Neural progenitor cell (in vitro differentiated cells): ENCODE measurements around the gene ZNF324. TPM values are rescaled to one million over a fixed set of nuclear protein-coding genes. Genes with fewer than 3 reads are reported as not detected.

Source experiments
- DNase-seq: peaks from one replicate; pipeline ENCODE4 v3.0.0-alpha.2; 2016; ENCODE audit warnings: low spot score
- H2AFZ ChIP-seq: fragments of 200-600 bp; sonication (generic); replicated peaks from 2 replicates; pipeline ENCODE4 v1.6.1; 2016; ENCODE audit warnings: antibody characterized with exemption
- H3F3A ChIP-seq: fragments of 200-600 bp; sonication (generic); 2 replicates; pipeline ENCODE4 v1.6.1; 2016; ENCODE audit warnings: antibody characterized with exemption, low read depth
- H3K27ac ChIP-seq: fragments of 200-600 bp; sonication (generic); 2 replicates; pipeline ENCODE4 v1.5.1; 2016; ENCODE audit warnings: mild to moderate bottlenecking
- H3K27me3 ChIP-seq: fragments of 200-600 bp; sonication (generic); 2 replicates; pipeline ENCODE4 v1.6.1; 2016; ENCODE audit warnings: mild to moderate bottlenecking, moderate library complexity
- H3K36me3 ChIP-seq: fragments of 200-600 bp; sonication (generic); 2 replicates; pipeline ENCODE4 v1.5.1; 2016
- H3K4me1 ChIP-seq: fragments of 200-600 bp; sonication (generic); 2 replicates; pipeline ENCODE4 v1.6.1; 2016; ENCODE audit warnings: mixed run types
- H3K4me2 ChIP-seq: fragments of 200-600 bp; sonication (generic); 2 replicates; pipeline ENCODE4 v1.6.1; 2016
- H3K4me3 ChIP-seq: fragments of 200-600 bp; sonication (generic); 2 replicates; pipeline ENCODE4 v1.5.1; 2016
- H3K79me2 ChIP-seq: fragments of 200-600 bp; sonication (generic); 2 replicates; pipeline ENCODE4 v1.6.1; 2016; ENCODE audit warnings: low read depth
- H3K9ac ChIP-seq: fragments of 200-600 bp; sonication (generic); 2 replicates; pipeline ENCODE4 v1.6.1; 2016
- H3K9me3 ChIP-seq: fragments of 200-600 bp; sonication (generic); 2 replicates; pipeline ENCODE4 v1.5.1; 2016; ENCODE audit warnings: low read depth
- H4K20me1 ChIP-seq: fragments of 200-600 bp; sonication (generic); 2 replicates; pipeline ENCODE4 v1.6.1; 2016; ENCODE audit warnings: low read depth
- H3K27ac Mint-ChIP-seq: 3 replicates; pipeline ENCODE4 v1.8.0; 2021; ENCODE audit warnings: mixed read lengths
- H3K27me3 Mint-ChIP-seq: 2 replicates; pipeline ENCODE4 v1.8.0; 2022; ENCODE audit warnings: low read depth, mild to moderate bottlenecking, inconsistent platforms, moderate library complexity, mixed read lengths; ENCODE audit not compliant: insufficient read depth
- H3K36me3 Mint-ChIP-seq: 3 replicates; pipeline ENCODE4 v1.8.0; 2021; ENCODE audit warnings: mixed read lengths
- H3K4me1 Mint-ChIP-seq: 3 replicates; pipeline ENCODE4 v1.8.0; 2021; ENCODE audit warnings: mixed read lengths
- H3K4me3 Mint-ChIP-seq: 3 replicates; pipeline ENCODE4 v1.8.0; 2021; ENCODE audit warnings: mild to moderate bottlenecking, moderate library complexity, mixed read lengths
- H3K9me3 Mint-ChIP-seq: 3 replicates; pipeline ENCODE4 v1.8.0; 2020; ENCODE audit warnings: mixed read lengths
- EZH2 ChIP-seq: fragments of 200-600 bp; sonication (generic); IDR thresholded peaks from 2 replicates; pipeline ENCODE4 v1.6.1; 2017; ENCODE audit warnings: antibody characterized with exemption, mild to moderate bottlenecking, moderate library complexity
- EZH2phosphoT487 ChIP-seq: fragments of 200-600 bp; sonication (generic); IDR thresholded peaks from 2 replicates; pipeline ENCODE4 v1.6.1; 2017; ENCODE audit warnings: antibody characterized with exemption
- total RNA-seq: library from RNA; depleted of rRNA; stranded (reverse); fragments of >200 nt; gene quantifications from 2 replicates; pipeline ENCODE4 v1.2.3, GENCODE V29; 2015; ENCODE audit warnings: low replicate concordance
- TF ChIP-seq, protein P1 (sequence below): fragments of 200-600 bp; sonication (generic); IDR thresholded peaks from 2 replicates; pipeline ENCODE4 v1.5.1; 2017; ENCODE audit warnings: antibody characterized with exemption, mild to moderate bottlenecking

ZNF324 gene
- total RNA-seq, 1 donor from 2014 or later: 4.2 TPM

DNA sequence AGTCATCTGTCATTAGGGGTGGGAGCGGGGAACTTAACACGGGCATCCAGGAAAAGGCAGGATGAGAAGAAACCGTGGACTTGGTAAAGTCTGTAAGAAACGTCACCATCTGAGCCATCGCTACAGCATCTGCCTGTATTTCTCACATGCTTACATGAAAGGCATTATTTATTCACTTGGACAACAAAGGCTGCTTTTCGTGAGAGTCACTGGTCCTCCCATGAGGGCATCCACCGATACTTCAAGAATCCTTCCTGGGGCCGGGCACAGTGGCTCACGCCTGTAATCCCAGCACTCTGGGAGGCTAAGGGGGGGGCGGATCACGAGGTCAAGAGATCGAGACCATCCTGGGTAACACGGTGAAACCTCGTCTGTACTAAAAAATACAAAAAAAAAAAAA, 25.4 kb downstream of the ZNF324 start:
- Mint-ChIP-seq H3K36me3 (no peaks in the 10 kb centered on the region), H3K4me1 (no peaks in the 10 kb centered on the region), H3K27me3 (no peaks in the 10 kb centered on the region), H3K4me3 (no peak overlapping the region), H3K9me3 (no peaks in the 10 kb centered on the region), H3K27ac (no peak overlapping the region)
- DNase-seq: no peak
- Histone ChIP-seq H3K9ac (no peak overlapping the region), H3K4me1 (no peaks in the 10 kb centered on the region), H3K27ac (no peak overlapping the region), H3F3A (no peaks in the 10 kb centered on the region), H3K36me3 (no peaks in the 10 kb centered on the region), H3K27me3 (no peaks in the 10 kb centered on the region), H3K9me3 (no peaks in the 10 kb centered on the region), H3K4me3 (no peak overlapping the region), H3K79me2 (no peaks in the 10 kb centered on the region), H2AFZ (no peak overlapping the region), H4K20me1 (no peaks in the 10 kb centered on the region), H3K4me2 (no peak overlapping the region)
- TF ChIP-seq EZH2phosphoT487 (no peak), EZH2 (no peak)
- TF ChIP-seq, protein P1, sequence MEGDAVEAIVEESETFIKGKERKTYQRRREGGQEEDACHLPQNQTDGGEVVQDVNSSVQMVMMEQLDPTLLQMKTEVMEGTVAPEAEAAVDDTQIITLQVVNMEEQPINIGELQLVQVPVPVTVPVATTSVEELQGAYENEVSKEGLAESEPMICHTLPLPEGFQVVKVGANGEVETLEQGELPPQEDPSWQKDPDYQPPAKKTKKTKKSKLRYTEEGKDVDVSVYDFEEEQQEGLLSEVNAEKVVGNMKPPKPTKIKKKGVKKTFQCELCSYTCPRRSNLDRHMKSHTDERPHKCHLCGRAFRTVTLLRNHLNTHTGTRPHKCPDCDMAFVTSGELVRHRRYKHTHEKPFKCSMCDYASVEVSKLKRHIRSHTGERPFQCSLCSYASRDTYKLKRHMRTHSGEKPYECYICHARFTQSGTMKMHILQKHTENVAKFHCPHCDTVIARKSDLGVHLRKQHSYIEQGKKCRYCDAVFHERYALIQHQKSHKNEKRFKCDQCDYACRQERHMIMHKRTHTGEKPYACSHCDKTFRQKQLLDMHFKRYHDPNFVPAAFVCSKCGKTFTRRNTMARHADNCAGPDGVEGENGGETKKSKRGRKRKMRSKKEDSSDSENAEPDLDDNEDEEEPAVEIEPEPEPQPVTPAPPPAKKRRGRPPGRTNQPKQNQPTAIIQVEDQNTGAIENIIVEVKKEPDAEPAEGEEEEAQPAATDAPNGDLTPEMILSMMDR: no peak

DNA sequence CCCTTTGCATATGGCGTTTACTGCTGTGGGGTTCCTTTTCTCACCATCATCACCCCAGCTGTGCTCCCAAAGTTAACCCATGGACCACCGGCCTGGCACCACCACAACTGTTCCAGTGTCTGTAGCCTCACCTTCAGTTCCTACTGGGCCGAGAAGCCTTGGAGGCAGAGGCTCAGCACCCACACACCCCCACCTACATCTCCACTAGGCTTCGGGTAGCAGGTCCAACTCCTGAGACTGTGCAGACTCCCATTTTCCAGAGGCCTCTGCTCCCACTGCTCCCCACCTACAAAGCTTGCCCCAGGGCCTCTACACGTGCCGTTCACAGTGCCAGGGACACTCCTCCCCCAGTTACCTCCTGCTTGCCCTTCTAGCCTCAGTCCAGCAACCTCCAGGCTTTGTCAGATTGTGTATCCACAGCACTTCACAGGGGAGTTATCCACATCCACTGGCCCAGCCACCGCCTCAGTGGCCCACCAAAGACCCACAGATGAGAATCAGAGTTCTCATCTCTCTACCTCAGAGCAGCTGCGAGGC, 30.8 kb downstream of the ZNF324 start:
- DNase-seq: no peak
- Mint-ChIP-seq H3K27ac (no peak overlapping the region), H3K4me3 (peak overlapping the region; percentile 65), H3K36me3 (no peaks in the 10 kb centered on the region), H3K9me3 (peaks cover 6% of the 10 kb centered on the region), H3K27me3 (peaks cover 7% of the 10 kb centered on the region), H3K4me1 (peaks cover 11% of the 10 kb centered on the region)
- H3K9ac ChIP-seq: no peak overlapping the region
- H3K79me2 ChIP-seq: peaks cover 6% of the 10 kb centered on the region
- TF ChIP-seq EZH2: no peak
- TF ChIP-seq, protein P1: no peak
- no peak for TF ChIP-seq EZH2phosphoT487
- H3K27me3 ChIP-seq: no peaks in the 10 kb centered on the region
- no peak overlapping the region for H2AFZ ChIP-seq
- H3K4me1 ChIP-seq: peaks cover 4% of the 10 kb centered on the region
- H3K9me3 ChIP-seq: no peaks in the 10 kb centered on the region
- no peaks in the 10 kb centered on the region for H3K36me3 ChIP-seq
- no peak overlapping the region for H3K4me3 ChIP-seq
- peaks cover 6% of the 10 kb centered on the region for H3F3A ChIP-seq
- H4K20me1 ChIP-seq: no peaks in the 10 kb centered on the region
- no peak overlapping the region for H3K27ac ChIP-seq
- H3K4me2 ChIP-seq: no peak overlapping the region

DNA sequence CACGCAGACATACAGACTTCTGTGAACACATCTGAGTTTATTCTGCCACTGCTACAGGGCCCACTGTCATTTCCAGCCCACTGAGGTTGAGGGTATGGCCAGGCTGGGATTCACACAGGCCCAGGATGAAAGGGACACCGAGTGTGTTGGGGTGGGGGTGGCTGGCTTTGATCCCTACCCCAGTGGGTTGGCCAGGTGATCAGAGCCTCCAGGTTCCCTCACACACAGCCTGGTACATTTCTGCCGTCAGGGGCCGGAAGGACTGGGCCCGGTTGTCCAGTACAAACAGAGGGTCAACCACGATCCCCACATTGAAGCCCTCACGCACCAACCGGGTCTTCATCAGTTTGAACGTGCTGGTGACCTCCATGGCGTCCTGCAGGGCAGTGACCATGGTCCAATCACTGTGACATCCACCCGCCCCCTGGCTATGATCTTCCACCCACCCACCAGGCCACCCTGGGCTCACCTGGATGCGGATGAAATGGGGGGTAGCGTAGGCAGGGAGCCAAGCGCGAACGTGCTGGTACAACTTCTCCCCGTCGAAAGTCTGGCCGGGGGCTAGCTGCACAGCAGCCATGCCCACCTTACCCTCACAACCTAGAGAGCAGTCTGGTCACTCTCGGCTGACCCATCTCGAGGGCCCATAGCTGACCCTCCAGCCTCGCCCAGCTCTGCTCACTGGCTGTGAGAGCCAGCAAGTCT, 31.6 kb downstream of the ZNF324 start:
- no peaks in the 10 kb centered on the region for H3K27me3 ChIP-seq
- no peak for DNase-seq
- Mint-ChIP-seq H3K4me1 (peaks cover 11% of the 10 kb centered on the region), H3K36me3 (no peaks in the 10 kb centered on the region), H3K27ac (no peak overlapping the region), H3K9me3 (peaks cover 6% of the 10 kb centered on the region), H3K27me3 (peaks cover 7% of the 10 kb centered on the region), H3K4me3 (peak overlapping the region; percentile 84)
- H2AFZ ChIP-seq: peak overlapping the region; percentile 88
- H3F3A ChIP-seq: peaks cover 6% of the 10 kb centered on the region
- peak overlapping the region; percentile 68 for H3K4me3 ChIP-seq
- H3K36me3 ChIP-seq: no peaks in the 10 kb centered on the region
- H3K9ac ChIP-seq: no peak overlapping the region
- no peak overlapping the region for H3K27ac ChIP-seq
- no peak for TF ChIP-seq EZH2phosphoT487
- no peak for TF ChIP-seq EZH2
- TF ChIP-seq, protein P1: no peak
- peaks cover 6% of the 10 kb centered on the region for H3K79me2 ChIP-seq
- H4K20me1 ChIP-seq: no peaks in the 10 kb centered on the region
- H3K9me3 ChIP-seq: no peaks in the 10 kb centered on the region
- H3K4me2 ChIP-seq: peak overlapping the region; percentile 98
- peaks cover 4% of the 10 kb centered on the region for H3K4me1 ChIP-seq
